Activated B cell treated with CpG ODN at 0.5 μM for 24 hours (primary cell): ENCODE measurements around the gene TAF11L13. TPM values are rescaled to one million over a fixed set of nuclear protein-coding genes. Genes with fewer than 3 reads are reported as not detected.
"Not testable (repeated sequence)": the region's sequence is repeated elsewhere in the genome, so short reads cannot be mapped to it uniquely, and the experiment has no call there.

ENCODE experiments used
- ATAC-seq: fragments of 200-7000 bp; cut with Tn5 transposase; one replicate; pipeline ENCODE4 v1.10.0; 2021; ENCODE audit warnings: low read depth, mild to moderate bottlenecking, moderate library complexity
- CTCF ChIA-PET: fragments of 350-600 bp; sonication (Branson Sonifier 250); formaldehyde crosslinking; loops from one replicate; lab custom pipeline; 2021; ENCODE audit warnings: antibody characterized with exemption; lab: Charles Lee
- POLR2A ChIA-PET: fragments of 350-600 bp; sonication (Branson Sonifier 250); formaldehyde crosslinking; loops from one replicate; lab custom pipeline; 2021; ENCODE audit warnings: antibody characterized with exemption; lab: Charles Lee
- DNase-seq: peaks from one replicate; pipeline ENCODE4 v3.0.0; 2022
- H3K27ac Mint-ChIP-seq: one replicate; pipeline ENCODE4 v1.8.0; 2020; ENCODE audit warnings: mixed read lengths
- H3K27me3 Mint-ChIP-seq: one replicate; pipeline ENCODE4 v1.8.0; 2021; ENCODE audit warnings: mixed read lengths
- H3K36me3 Mint-ChIP-seq: one replicate; pipeline ENCODE4 v1.8.0; 2021; ENCODE audit warnings: low read depth, mixed read lengths
- H3K4me1 Mint-ChIP-seq: one replicate; pipeline ENCODE4 v1.8.0; 2021; ENCODE audit warnings: mixed read lengths
- H3K4me3 Mint-ChIP-seq: one replicate; pipeline ENCODE4 v1.8.0; 2020; ENCODE audit warnings: mild to moderate bottlenecking, mixed read lengths
- H3K9me3 Mint-ChIP-seq: one replicate; pipeline ENCODE4 v1.8.0; 2020; ENCODE audit warnings: mixed read lengths
- CTCF ChIP-seq: fragments of 200-600 bp; IDR thresholded peaks from one replicate; pipeline ENCODE4 v1.8.0; 2022; ENCODE audit warnings: antibody characterized with exemption, mild to moderate bottlenecking
- intact Hi-C: fragments of 100-400 bp; cut with micrococcal nuclease; formaldehyde crosslinking; loops from one replicate; pipeline ENCODE4 v1.15.1; 2024
- total RNA-seq: library from RNA; stranded (reverse); gene quantifications from 2 replicates; pipeline ENCODE4 v1.2.3, GENCODE V29; 2022

Gene TAF11L13
- total RNA-seq, 1 donor from 2014 or later: not detected

GRCh38 chr5:17614872-17615605 is 16.8 kb upstream of the TAF11L13 start:
- no peak for TF ChIP-seq CTCF
- Mint-ChIP-seq H3K4me3 (no peak overlapping the region), H3K27ac (no peak overlapping the region), H3K36me3 (no peaks in the 10 kb centered on the region), H3K27me3 (no peaks in the 10 kb centered on the region), H3K4me1 (no peaks in the 10 kb centered on the region), H3K9me3 (no peaks in the 10 kb centered on the region)
- ATAC-seq (no peak), DNase-seq (no peak)
- POLR2A ChIA-PET: interaction anchor here (0.5 kb wide), 1 partner anchor 273 kb away, joined by 4 read pairs; no protein-coding TSS in a partner anchor
- CTCF ChIA-PET: no interaction called here
- intact Hi-C loops: no loop called here

GRCh38 chr5:17619354-17619753 is 12.5 kb upstream of the TAF11L13 start:
- POLR2A ChIA-PET: no interaction called here

GRCh38 chr5:17620627-17621026 is 11.3 kb upstream of the TAF11L13 start:
- no peaks in the 10 kb centered on the region for H3K4me1 Mint-ChIP-seq
- intact Hi-C loops: loop anchor here (5.0 kb wide), 1 partner anchor 403 kb away; the partner anchor contains the start of gene BASP1
- H3K27me3 Mint-ChIP-seq: no peaks in the 10 kb centered on the region
- DNase-seq (no peak), ATAC-seq (no peak)
- ChIA-PET POLR2A (no interaction called here), CTCF (no interaction called here)
- H3K27ac Mint-ChIP-seq: no peak overlapping the region
- H3K4me3 Mint-ChIP-seq: no peak overlapping the region
- H3K9me3 Mint-ChIP-seq: no peaks in the 10 kb centered on the region
- no peaks in the 10 kb centered on the region for H3K36me3 Mint-ChIP-seq
- no peak for TF ChIP-seq CTCF

More at GRCh38 chr5:17619354-17619753, 12.5 kb upstream of the TAF11L13 start:
- Mint-ChIP-seq H3K36me3 (no peaks in the 10 kb centered on the region), H3K4me1 (no peaks in the 10 kb centered on the region), H3K9me3 (no peaks in the 10 kb centered on the region), H3K27me3 (no peaks in the 10 kb centered on the region), H3K27ac (no peak overlapping the region), H3K4me3 (no peak overlapping the region)
- intact Hi-C loops: no loop called here
- ATAC-seq (no peak), DNase-seq (no peak)
- no peak for TF ChIP-seq CTCF
- CTCF ChIA-PET: no interaction called here

- ChIA-PET CTCF (no interaction called here), POLR2A (no interaction called here)
- ATAC-seq: no peak
- H3K36me3 Mint-ChIP-seq: no peaks in the 10 kb centered on the region
- no peak overlapping the region for H3K4me3 Mint-ChIP-seq
- H3K4me1 Mint-ChIP-seq: no peaks in the 10 kb centered on the region
- H3K9me3 Mint-ChIP-seq: no peaks in the 10 kb centered on the region
- DNase-seq: no peak
- no peak overlapping the region for H3K27ac Mint-ChIP-seq
- no peaks in the 10 kb centered on the region for H3K27me3 Mint-ChIP-seq
- intact Hi-C loops: no loop called here
- no peak for TF ChIP-seq CTCF
Measured at GRCh38 chr5:17625686-17626085, 6.2 kb upstream of the TAF11L13 start.

GRCh38 chr5:17634160-17634559 is 2.3 kb downstream of the TAF11L13 start, which contains the start of gene TAF11L14:
Gene TAF11L14 (plus strand): TSS chr5:17634460.
- no peak for TF ChIP-seq CTCF
- no peaks in the 10 kb centered on the region for H3K4me1 Mint-ChIP-seq
- intact Hi-C loops: no loop called here
- H3K27ac Mint-ChIP-seq: no peak within 1 kb of the TSS
- no peaks in the 10 kb centered on the region for H3K36me3 Mint-ChIP-seq
- no peaks in the 10 kb centered on the region for H3K27me3 Mint-ChIP-seq
- H3K4me3 Mint-ChIP-seq: no peak within 1 kb of the TSS
- H3K9me3 Mint-ChIP-seq: no peaks in the 10 kb centered on the region
- ATAC-seq: no peak
- DNase-seq: no peak
- ChIA-PET POLR2A (no interaction called here), CTCF (no interaction called here)

GRCh38 chr5:17649232-17649631 is 17.3 kb downstream of the TAF11L13 start:
- DNase-seq, POLR2A ChIA-PET, H3K27ac Mint-ChIP-seq, ATAC-seq, H3K9me3 Mint-ChIP-seq, H3K36me3 Mint-ChIP-seq, H3K4me1 Mint-ChIP-seq, intact Hi-C loops, CTCF ChIA-PET, H3K4me3 Mint-ChIP-seq, H3K27me3 Mint-ChIP-seq: not testable (repeated sequence)

- POLR2A ChIA-PET, H3K27ac Mint-ChIP-seq, H3K4me1 Mint-ChIP-seq, H3K36me3 Mint-ChIP-seq, CTCF ChIA-PET, DNase-seq, H3K4me3 Mint-ChIP-seq, H3K9me3 Mint-ChIP-seq, ATAC-seq, intact Hi-C loops, H3K27me3 Mint-ChIP-seq: not testable (repeated sequence)
Measured at GRCh38 chr5:17655201-17655759, 23.4 kb downstream of the TAF11L13 start.
